K562 (cell line): ENCODE results near the gene BHLHE23. TPM values are rescaled to one million over a fixed set of nuclear protein-coding genes. Genes with fewer than 3 reads are reported as not detected.

Source experiments
- BRF1 ChIP-seq: IDR thresholded peaks from 3 replicates; pipeline ENCODE4 v1.6.1; 2011; ENCODE audit warnings: borderline replicate concordance, mild to moderate bottlenecking; ENCODE audit not compliant: insufficient read length; ENCODE audit errors: extremely low read depth
- GABPA ChIP-seq: fragments of 200-800 bp; sonication (Bioruptor generic); conservative IDR thresholded peaks from 2 replicates; pipeline ENCODE4 v1.6.1; 2016; ENCODE audit warnings: low read depth, missing genetic modification characterization, missing compliant biosample characterization
- HNRNPLL ChIP-seq: fragments of 200-400 bp; formaldehyde crosslinking; IDR thresholded peaks from 2 replicates; pipeline ENCODE4 v1.6.1; 2017; ENCODE audit warnings: low read length, low read depth, mild to moderate bottlenecking; ENCODE audit not compliant: poor library complexity, severe bottlenecking
- HOXB6 ChIP-seq: fragments of 250-450 bp; sonication (Bioruptor Pico); IDR thresholded peaks from 2 replicates; pipeline ENCODE4 v1.5.1; 2022; ENCODE audit warnings: mild to moderate bottlenecking, borderline replicate concordance
- KLF10 ChIP-seq: fragments of 250-450 bp; sonication (Bioruptor Pico); IDR thresholded peaks from 2 replicates; pipeline ENCODE4 v1.6.1; 2021; ENCODE audit warnings: matching md5 sums
- MEIS2 ChIP-seq: fragments of 450-650 bp; IDR thresholded peaks from 2 replicates; pipeline ENCODE4 v1.6.1; 2014; ENCODE audit warnings: mild to moderate bottlenecking; ENCODE audit not compliant: partially characterized antibody
- NCOA6 ChIP-seq: fragments of 450-650 bp; IDR thresholded peaks from 2 replicates; pipeline ENCODE4 v1.6.1; 2017; ENCODE audit warnings: mild to moderate bottlenecking
- PPARD ChIP-seq: fragments of 250-450 bp; sonication (Bioruptor Pico); IDR thresholded peaks from 2 replicates; pipeline ENCODE4 v1.8.0; 2022; ENCODE audit warnings: inconsistent platforms, mild to moderate bottlenecking, moderate library complexity
- ZNF316 ChIP-seq: fragments of 450-650 bp; IDR thresholded peaks from 2 replicates; pipeline ENCODE4 v1.6.1; 2016
- ZNF696 ChIP-seq: fragments of 250-450 bp; sonication (Bioruptor Pico); conservative IDR thresholded peaks from 2 replicates; pipeline ENCODE4 v1.4.0; 2020; ENCODE audit warnings: mild to moderate bottlenecking, moderate library complexity
- polyA plus RNA-seq, 8 experiments: library from polyadenylated mRNA; depleted of rRNA in 4 of 8; stranded (reverse) in 5 of 8; unstranded in 3 of 8; fragments of >200 nt; fragmentation: Nextera tagmentation in 2 of 8; fragmentation: Illumina TruSeq in 1 of 8; extraction: Ambion mirVana in 2 of 8; extraction: Trizol in 1 of 8; gene quantifications; 2 replicates each; pipeline versions ENCODE4 v1.2.1 to v1.2.3, GENCODE V29; 2011 to 2014; ENCODE audit warnings: inconsistent platforms in 1 of 8, missing spikeins in 1 of 8
- total RNA-seq, 7 experiments: library from RNA; depleted of rRNA in 6 of 7; stranded (reverse); fragments of >200 nt in 6 of 7; fragmentation: Illumina TruSeq in 2 of 7; extraction: Trizol in 2 of 7; gene quantifications; 2 replicates each; pipeline versions ENCODE4 v1.2.1 to v1.2.3, GENCODE V29; 2011 to 2021; ENCODE audit warnings: low replicate concordance in 1 of 7
- TF ChIP-seq, protein P1 (sequence below), 2 experiments: fragments of 450-650 bp; formaldehyde crosslinking in 1 of 2; IDR thresholded peaks; 2 replicates each; pipeline versions ENCODE4 v1.4.0 to v1.6.1; 2014 to 2020; ENCODE audit warnings: mild to moderate bottlenecking in 2 of 2, borderline replicate concordance in 1 of 2, low read depth in 1 of 2
- TF ChIP-seq, protein P2 (sequence below), 3 experiments: IDR thresholded peaks in 2 of 3; conservative IDR thresholded peaks in 1 of 3; 2 replicates each; pipeline ENCODE4 v1.5.1; 2011 to 2012; ENCODE audit warnings: low read length in 3 of 3, mild to moderate bottlenecking in 3 of 3, control low read depth in 2 of 3, improper control_type of control experiment in 1 of 3, inconsistent platforms in 1 of 3, low read depth in 1 of 3, mixed read lengths in 1 of 3, moderate library complexity in 1 of 3; ENCODE audit not compliant: insufficient read depth in 2 of 3
- TF ChIP-seq, protein P3 (sequence below): sonication (generic); formaldehyde crosslinking; IDR thresholded peaks from 2 replicates; pipeline ENCODE4 v1.5.0; 2020; ENCODE audit warnings: missing genetic modification reagents

The BHLHE23 gene
- total and polyA plus RNA-seq, 9 of the 15 experiments (the other 6 are each of a cell fraction or from before 2014, with no cell fraction given): not detected

DNA sequence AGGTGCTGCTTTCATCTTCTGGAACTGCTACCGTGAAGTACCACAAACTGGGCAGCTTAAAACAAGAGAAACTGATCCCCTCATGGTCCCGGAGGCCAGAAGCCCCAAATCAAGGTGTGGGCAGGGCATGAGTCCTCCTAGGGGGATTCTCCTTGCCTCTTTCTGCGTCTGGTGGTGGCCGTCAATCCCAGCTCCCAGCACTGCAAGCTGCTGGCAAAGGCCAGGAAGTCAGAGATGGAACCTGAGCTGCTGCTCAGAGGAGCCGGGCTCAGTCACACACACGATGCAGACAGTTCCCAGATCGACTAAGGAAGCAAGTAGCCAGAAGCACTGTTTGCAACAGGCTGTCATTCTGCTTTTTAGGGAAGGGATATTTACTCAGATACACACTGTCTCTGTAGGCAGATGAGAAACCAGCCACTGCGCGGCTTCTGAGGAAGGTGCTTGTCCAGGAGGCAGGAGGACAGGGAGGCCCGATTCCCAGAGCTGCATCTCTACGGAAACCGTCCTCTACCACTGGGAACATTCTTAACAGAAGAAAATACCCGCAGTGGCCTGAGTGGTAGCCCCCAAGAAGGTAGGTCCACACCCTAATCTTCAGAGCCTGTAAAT is 15.5 kb downstream of the BHLHE23 start (continued):
- TF ChIP-seq, protein P1, sequence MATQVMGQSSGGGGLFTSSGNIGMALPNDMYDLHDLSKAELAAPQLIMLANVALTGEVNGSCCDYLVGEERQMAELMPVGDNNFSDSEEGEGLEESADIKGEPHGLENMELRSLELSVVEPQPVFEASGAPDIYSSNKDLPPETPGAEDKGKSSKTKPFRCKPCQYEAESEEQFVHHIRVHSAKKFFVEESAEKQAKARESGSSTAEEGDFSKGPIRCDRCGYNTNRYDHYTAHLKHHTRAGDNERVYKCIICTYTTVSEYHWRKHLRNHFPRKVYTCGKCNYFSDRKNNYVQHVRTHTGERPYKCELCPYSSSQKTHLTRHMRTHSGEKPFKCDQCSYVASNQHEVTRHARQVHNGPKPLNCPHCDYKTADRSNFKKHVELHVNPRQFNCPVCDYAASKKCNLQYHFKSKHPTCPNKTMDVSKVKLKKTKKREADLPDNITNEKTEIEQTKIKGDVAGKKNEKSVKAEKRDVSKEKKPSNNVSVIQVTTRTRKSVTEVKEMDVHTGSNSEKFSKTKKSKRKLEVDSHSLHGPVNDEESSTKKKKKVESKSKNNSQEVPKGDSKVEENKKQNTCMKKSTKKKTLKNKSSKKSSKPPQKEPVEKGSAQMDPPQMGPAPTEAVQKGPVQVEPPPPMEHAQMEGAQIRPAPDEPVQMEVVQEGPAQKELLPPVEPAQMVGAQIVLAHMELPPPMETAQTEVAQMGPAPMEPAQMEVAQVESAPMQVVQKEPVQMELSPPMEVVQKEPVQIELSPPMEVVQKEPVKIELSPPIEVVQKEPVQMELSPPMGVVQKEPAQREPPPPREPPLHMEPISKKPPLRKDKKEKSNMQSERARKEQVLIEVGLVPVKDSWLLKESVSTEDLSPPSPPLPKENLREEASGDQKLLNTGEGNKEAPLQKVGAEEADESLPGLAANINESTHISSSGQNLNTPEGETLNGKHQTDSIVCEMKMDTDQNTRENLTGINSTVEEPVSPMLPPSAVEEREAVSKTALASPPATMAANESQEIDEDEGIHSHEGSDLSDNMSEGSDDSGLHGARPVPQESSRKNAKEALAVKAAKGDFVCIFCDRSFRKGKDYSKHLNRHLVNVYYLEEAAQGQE (IDR thresholded peaks at IDR 0.05; ENCODE audit: borderline replicate concordance): no peak
- TF ChIP-seq, protein P1 (CRISPR knock-in tag; IDR thresholded peaks at IDR 0.05; ENCODE audit: low read depth): no peak
- TF ChIP-seq MEIS2: no peak
- no peak for TF ChIP-seq HNRNPLL
- TF ChIP-seq NCOA6: no peak
- TF ChIP-seq ZNF316: no peak
- no peak for TF ChIP-seq HOXB6 (CRISPR knock-in tag)
- TF ChIP-seq ZNF696 (CRISPR knock-in tag): no peak
- no peak for TF ChIP-seq BRF1
- no peak for TF ChIP-seq PPARD (CRISPR knock-in tag)
- TF ChIP-seq GABPA (tag): no peak
- TF ChIP-seq, protein P2, sequence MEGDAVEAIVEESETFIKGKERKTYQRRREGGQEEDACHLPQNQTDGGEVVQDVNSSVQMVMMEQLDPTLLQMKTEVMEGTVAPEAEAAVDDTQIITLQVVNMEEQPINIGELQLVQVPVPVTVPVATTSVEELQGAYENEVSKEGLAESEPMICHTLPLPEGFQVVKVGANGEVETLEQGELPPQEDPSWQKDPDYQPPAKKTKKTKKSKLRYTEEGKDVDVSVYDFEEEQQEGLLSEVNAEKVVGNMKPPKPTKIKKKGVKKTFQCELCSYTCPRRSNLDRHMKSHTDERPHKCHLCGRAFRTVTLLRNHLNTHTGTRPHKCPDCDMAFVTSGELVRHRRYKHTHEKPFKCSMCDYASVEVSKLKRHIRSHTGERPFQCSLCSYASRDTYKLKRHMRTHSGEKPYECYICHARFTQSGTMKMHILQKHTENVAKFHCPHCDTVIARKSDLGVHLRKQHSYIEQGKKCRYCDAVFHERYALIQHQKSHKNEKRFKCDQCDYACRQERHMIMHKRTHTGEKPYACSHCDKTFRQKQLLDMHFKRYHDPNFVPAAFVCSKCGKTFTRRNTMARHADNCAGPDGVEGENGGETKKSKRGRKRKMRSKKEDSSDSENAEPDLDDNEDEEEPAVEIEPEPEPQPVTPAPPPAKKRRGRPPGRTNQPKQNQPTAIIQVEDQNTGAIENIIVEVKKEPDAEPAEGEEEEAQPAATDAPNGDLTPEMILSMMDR (IDR thresholded peaks at IDR 0.05 in 2 of 3, conservative IDR thresholded peaks at IDR 0.05 in 1 of 3; ENCODE audit: insufficient read depth in 2 of 3, low read depth in 1 of 3, low read length in 3 of 3): no peak
- TF ChIP-seq, protein P3, sequence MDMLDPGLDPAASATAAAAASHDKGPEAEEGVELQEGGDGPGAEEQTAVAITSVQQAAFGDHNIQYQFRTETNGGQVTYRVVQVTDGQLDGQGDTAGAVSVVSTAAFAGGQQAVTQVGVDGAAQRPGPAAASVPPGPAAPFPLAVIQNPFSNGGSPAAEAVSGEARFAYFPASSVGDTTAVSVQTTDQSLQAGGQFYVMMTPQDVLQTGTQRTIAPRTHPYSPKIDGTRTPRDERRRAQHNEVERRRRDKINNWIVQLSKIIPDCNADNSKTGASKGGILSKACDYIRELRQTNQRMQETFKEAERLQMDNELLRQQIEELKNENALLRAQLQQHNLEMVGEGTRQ: no peak
- TF ChIP-seq KLF10 (CRISPR knock-in tag): no peak
